CD4-positive, alpha-beta T cell treated with Interleukin-15 for 1 hour (primary cell): Measurements from ENCODE around the gene PARD3.

Experiments used
- DNase-seq: peaks from one replicate; pipeline ENCODE4 v3.0.0-alpha.2; 2020

Gene PARD3

GRCh38 chr10:34523017-34523767, 291.9 kb downstream of the PARD3 start:
- DNase-seq: no peak

GRCh38 chr10:34522546-34522945, 292.6 kb downstream of the PARD3 start:
- no peak for DNase-seq

GRCh38 chr10:34520510-34520909, 294.6 kb downstream of the PARD3 start:
- DNase-seq: no peak

- no peak for DNase-seq
Measured at GRCh38 chr10:34520084-34520483, 295.0 kb downstream of the PARD3 start.

GRCh38 chr10:34514290-34514689, 300.8 kb downstream of the PARD3 start:
- DNase-seq: no peak

- no peak for DNase-seq
Measured at GRCh38 chr10:34513636-34514035, 301.5 kb downstream of the PARD3 start.

GRCh38 chr10:34507217-34507616, 307.9 kb downstream of the PARD3 start:
- no peak for DNase-seq

- DNase-seq: no peak
Measured at GRCh38 chr10:34506786-34507185, 308.3 kb downstream of the PARD3 start.

GRCh38 chr10:34505338-34505737, 309.8 kb downstream of the PARD3 start:
- DNase-seq: no peak

GRCh38 chr10:34504534-34504933, 310.6 kb downstream of the PARD3 start:
- no peak for DNase-seq

GRCh38 chr10:34503704-34504103, 311.4 kb downstream of the PARD3 start:
- DNase-seq: no peak

- no peak for DNase-seq
Measured at GRCh38 chr10:34499612-34500279, 315.4 kb downstream of the PARD3 start.

GRCh38 chr10:34498821-34499220, 316.3 kb downstream of the PARD3 start:
- no peak for DNase-seq

- DNase-seq: no peak
Measured at GRCh38 chr10:34495938-34496337, 319.2 kb downstream of the PARD3 start.

GRCh38 chr10:34494012-34494411, 321.1 kb downstream of the PARD3 start:
- no peak for DNase-seq

- DNase-seq: no peak
Measured at GRCh38 chr10:34492081-34492480, 323.0 kb downstream of the PARD3 start.

- DNase-seq: no peak
Measured at GRCh38 chr10:34491678-34492077, 323.4 kb downstream of the PARD3 start.

GRCh38 chr10:34489973-34490745, 324.9 kb downstream of the PARD3 start:
- no peak for DNase-seq

- no peak for DNase-seq
Measured at GRCh38 chr10:34489411-34489810, 325.7 kb downstream of the PARD3 start.

- DNase-seq: no peak
Measured at GRCh38 chr10:34488476-34489130, 326.5 kb downstream of the PARD3 start.

GRCh38 chr10:34486008-34486407, 329.1 kb downstream of the PARD3 start:
- DNase-seq: no peak

- no peak for DNase-seq
Measured at GRCh38 chr10:34484164-34484563, 330.9 kb downstream of the PARD3 start.

GRCh38 chr10:34480345-34480744, 334.8 kb downstream of the PARD3 start:
- no peak for DNase-seq
